CD4-positive, alpha-beta T cell treated with Interleukin-1 beta for 1 hour (primary cell): Measurements from ENCODE around the gene PCDHGB2.
"Not testable (repeated sequence)": the region's sequence is repeated elsewhere in the genome, so short reads cannot be mapped to it uniquely, and the experiment has no call there.

Experiments
- DNase-seq, 2 donors: peaks; one replicate each; pipeline ENCODE4 v3.0.0-alpha.2; 2020 to 2022

The PCDHGB2 gene

GRCh38 chr5:141387557-141388311 is 27.9 kb downstream of the PCDHGB2 start, which contains the start of gene PCDHGB4:
Gene PCDHGB4 (plus strand): TSS chr5:141387698. CDS start chr5:141387885, 187 bp downstream.
- peak; percentile 15 to 22 for DNase-seq

- DNase-seq = no peak
Measured at GRCh38 chr5:141388661-141389060, 28.9 kb downstream of the PCDHGB2 start.

DNA sequence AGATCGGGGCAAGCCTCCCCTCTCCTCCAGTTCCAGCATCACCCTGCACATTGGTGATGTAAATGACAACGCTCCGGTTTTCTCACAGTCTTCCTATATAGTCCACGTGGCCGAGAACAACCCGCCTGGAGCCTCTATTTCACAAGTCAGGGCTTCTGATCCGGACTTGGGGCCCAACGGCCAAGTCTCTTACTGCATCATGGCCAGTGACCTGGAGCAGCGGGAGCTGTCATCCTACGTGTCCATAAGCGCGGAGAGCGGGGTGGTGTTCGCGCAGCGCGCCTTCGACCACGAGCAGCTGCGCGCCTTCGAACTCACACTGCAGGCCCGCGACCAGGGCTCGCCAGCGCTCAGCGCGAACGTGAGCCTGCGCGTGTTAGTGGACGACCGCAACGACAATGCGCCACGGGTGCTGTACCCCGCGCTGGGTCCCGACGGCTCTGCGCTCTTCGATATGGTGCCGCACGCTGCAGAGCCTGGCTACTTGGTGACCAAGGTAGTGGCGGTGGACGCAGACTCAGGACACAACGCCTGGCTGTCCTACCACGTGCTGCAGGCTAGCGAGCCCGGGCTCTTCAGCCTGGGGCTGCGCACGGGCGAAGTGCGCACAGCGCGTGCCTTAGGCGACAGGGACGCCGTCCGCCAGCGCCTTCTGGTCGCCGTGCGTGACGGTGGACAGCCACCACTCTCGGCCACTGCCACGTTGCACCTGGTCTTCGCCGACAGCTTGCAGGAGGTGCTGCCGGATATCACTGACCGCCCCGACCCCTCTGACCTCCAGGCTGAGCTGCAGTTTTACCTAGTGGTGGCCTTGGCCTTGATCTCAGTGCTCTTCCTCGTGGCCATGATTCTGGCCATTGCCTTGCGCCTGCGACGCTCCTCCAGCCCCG is 29.6 kb downstream of the PCDHGB2 start:
- DNase-seq = no peak

GRCh38 chr5:141392429-141393198 is 32.8 kb downstream of the PCDHGB2 start, which contains the start of gene PCDHGA8:
Gene PCDHGA8 (plus strand): TSS chr5:141392633. CDS start chr5:141392814, 181 bp downstream.
- no peak for DNase-seq

GRCh38 chr5:141393267-141393666 is 33.5 kb downstream of the PCDHGB2 start:
- DNase-seq = no peak

DNA sequence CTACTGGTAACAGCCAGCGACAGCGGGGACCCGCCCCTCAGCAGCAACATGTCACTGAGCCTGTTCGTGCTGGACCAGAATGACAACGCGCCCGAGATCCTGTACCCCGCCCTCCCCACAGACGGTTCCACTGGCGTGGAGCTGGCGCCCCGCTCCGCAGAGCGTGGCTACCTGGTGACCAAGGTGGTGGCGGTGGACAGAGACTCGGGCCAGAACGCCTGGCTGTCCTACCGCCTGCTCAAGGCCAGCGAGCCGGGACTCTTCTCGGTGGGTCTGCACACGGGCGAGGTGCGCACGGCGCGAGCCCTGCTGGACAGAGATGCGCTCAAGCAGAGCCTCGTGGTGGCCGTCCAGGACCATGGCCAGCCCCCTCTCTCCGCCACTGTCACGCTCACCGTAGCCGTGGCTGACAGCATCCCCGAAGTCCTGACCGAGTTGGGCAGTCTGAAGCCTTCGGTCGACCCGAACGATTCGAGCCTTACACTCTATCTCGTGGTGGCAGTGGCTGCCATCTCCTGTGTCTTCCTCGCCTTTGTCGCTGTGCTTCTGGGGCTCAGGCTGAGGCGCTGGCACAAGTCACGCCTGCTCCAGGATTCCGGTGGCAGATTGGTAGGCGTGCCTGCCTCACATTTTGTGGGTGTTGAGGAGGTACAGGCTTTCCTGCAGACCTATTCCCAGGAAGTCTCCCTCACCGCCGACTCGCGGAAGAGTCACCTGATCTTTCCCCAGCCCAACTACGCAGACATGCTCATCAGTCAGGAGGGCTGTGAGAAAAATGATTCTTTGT is 34.8 kb downstream of the PCDHGB2 start:
- DNase-seq = not testable (repeated sequence)

- peak; percentile 31 to 43 for DNase-seq
Measured at GRCh38 chr5:141397756-141398551, 38.2 kb downstream of the PCDHGB2 start, which contains the start of gene PCDHGB5. Gene PCDHGB5 (plus strand): TSS chr5:141397947. CDS start chr5:141398128, 181 bp downstream.

- no peak for DNase-seq
Measured at GRCh38 chr5:141398608-141399007, 38.8 kb downstream of the PCDHGB2 start.

- no peak for DNase-seq
Measured at GRCh38 chr5:141399555-141400258, 39.9 kb downstream of the PCDHGB2 start.

- DNase-seq = no peak
Measured at GRCh38 chr5:141402553-141403243, 42.9 kb downstream of the PCDHGB2 start, which contains the start of gene PCDHGA9. Gene PCDHGA9 (plus strand): TSS chr5:141402778. CDS start chr5:141402953, 175 bp downstream.

GRCh38 chr5:141403387-141403786 is 43.6 kb downstream of the PCDHGB2 start:
- DNase-seq = no peak

DNA sequence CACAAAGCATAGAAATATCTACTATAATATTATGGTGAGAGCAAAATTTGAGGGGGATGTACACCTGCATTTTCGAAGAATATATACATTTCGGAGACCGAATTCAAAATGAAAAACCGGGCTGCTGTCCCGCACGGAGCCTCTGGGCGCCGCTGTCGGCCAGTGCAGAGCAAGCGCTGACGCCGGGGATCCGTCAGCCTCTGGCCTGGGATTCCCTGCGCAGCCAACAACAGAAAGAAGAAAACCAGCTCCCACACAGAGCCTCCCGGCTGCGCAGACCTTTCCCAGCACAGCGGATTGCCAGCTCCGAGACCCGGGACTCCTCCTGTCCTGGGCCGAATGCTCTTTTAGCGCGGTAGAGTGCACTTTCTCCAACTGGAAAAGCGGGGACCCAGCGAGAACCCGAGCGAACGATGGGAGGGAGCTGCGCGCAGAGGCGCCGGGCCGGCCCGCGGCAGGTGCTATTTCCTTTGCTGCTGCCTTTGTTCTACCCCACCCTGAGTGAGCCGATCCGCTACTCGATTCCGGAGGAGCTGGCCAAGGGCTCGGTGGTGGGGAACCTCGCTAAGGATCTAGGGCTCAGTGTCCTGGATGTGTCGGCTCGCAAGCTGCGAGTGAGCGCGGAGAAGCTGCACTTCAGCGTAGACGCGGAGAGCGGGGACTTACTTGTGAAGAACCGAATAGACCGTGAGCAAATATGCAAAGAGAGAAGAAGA is 48.2 kb downstream of the PCDHGB2 start, which contains the start of gene PCDHGB6:
Gene PCDHGB6 (plus strand): TSS at position 232 of the 716 bp plus-strand sequence. CDS start 182 bp downstream, at position 414.
- peak; percentile 17 to 44 for DNase-seq

- DNase-seq = no peak
Measured at GRCh38 chr5:141409598-141410306, 50.0 kb downstream of the PCDHGB2 start.

DNA sequence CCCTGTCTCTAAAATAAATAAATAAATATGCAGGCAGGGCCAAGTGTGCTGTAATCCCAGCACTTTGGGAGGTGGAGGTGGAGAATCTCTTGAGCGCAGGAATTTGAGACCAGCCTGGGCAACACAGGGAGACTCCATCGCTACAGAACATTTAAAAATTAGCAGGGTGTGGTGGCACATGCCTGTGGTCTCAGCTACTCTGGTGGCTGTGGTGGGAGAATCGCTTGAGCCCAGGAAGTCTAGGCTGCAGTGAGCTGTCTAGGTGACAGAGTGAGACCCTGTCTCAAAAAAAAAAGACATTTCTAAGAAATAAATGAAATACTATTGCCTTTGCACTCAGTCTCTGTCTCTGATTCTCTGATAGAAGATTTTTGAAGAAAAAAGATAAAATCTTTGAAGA is 51.8 kb downstream of the PCDHGB2 start:
- no peak for DNase-seq
